ENCODE measurements around the gene MYMK. TPM values are rescaled to one million over a fixed set of nuclear protein-coding genes. Genes with fewer than 3 reads are reported as not detected.

The MYMK gene
- total RNA-seq, 1 donor from 2014 or later, result not detected

GRCh38 chr9:133561976-133562554, 37.3 kb upstream of the MYMK start:
- peaks cover 19% of the 10 kb centered on the region for H3K27me3 ChIP-seq (ENCODE audit: control insufficient read depth, insufficient read depth, low read length)
- DNase-seq (ENCODE audit: low read depth), result no peak
- no peaks in the 10 kb centered on the region for H3K36me3 ChIP-seq (ENCODE audit: control insufficient read depth, insufficient read depth, low read length)
- no peak for TF ChIP-seq CTCF (IDR thresholded peaks at IDR 0.05; ENCODE audit: insufficient read depth, low read length, poor library complexity, severe bottlenecking)
- no peak overlapping the region for H3K4me3 ChIP-seq (ENCODE audit: low read depth, low read length)

- Histone ChIP-seq H3K4me3 (ENCODE audit: low read depth, low read length) (no peak overlapping the region), H3K27me3 (ENCODE audit: control insufficient read depth, insufficient read depth, low read length) (peaks cover 17% of the 10 kb centered on the region), H3K36me3 (ENCODE audit: control insufficient read depth, insufficient read depth, low read length) (no peaks in the 10 kb centered on the region)
- no peak for TF ChIP-seq CTCF (IDR thresholded peaks at IDR 0.05; ENCODE audit: insufficient read depth, low read length, poor library complexity, severe bottlenecking)
- DNase-seq (ENCODE audit: low read depth), result no peak
Observed at GRCh38 chr9:133560944-133561343, 36.2 kb upstream of the MYMK start.

- no peak overlapping the region for H3K4me3 ChIP-seq (ENCODE audit: low read depth, low read length)
- no peaks in the 10 kb centered on the region for H3K36me3 ChIP-seq (ENCODE audit: control insufficient read depth, insufficient read depth, low read length)
- H3K27me3 ChIP-seq (ENCODE audit: control insufficient read depth, insufficient read depth, low read length), result peaks cover 10% of the 10 kb centered on the region
- no peak for DNase-seq (ENCODE audit: low read depth)
- TF ChIP-seq CTCF (IDR thresholded peaks at IDR 0.05; ENCODE audit: insufficient read depth, low read length, poor library complexity, severe bottlenecking), result no peak
Observed at GRCh38 chr9:133560311-133560710, 35.6 kb upstream of the MYMK start.

- no peak for TF ChIP-seq CTCF (IDR thresholded peaks at IDR 0.05; ENCODE audit: insufficient read depth, low read length, poor library complexity, severe bottlenecking)
- no peaks in the 10 kb centered on the region for H3K36me3 ChIP-seq (ENCODE audit: control insufficient read depth, insufficient read depth, low read length)
- H3K27me3 ChIP-seq (ENCODE audit: control insufficient read depth, insufficient read depth, low read length), result peaks cover 3% of the 10 kb centered on the region
- DNase-seq (ENCODE audit: low read depth), result no peak
- H3K4me3 ChIP-seq (ENCODE audit: low read depth, low read length), result no peak overlapping the region
Observed at GRCh38 chr9:133558191-133559126, 33.7 kb upstream of the MYMK start.

- Histone ChIP-seq H3K27me3 (ENCODE audit: control insufficient read depth, insufficient read depth, low read length) (no peaks in the 10 kb centered on the region), H3K36me3 (ENCODE audit: control insufficient read depth, insufficient read depth, low read length) (no peaks in the 10 kb centered on the region), H3K4me3 (ENCODE audit: low read depth, low read length) (no peak overlapping the region)
- no peak for DNase-seq (ENCODE audit: low read depth)
- no peak for TF ChIP-seq CTCF (IDR thresholded peaks at IDR 0.05; ENCODE audit: insufficient read depth, low read length, poor library complexity, severe bottlenecking)
Observed at GRCh38 chr9:133557581-133557980, 32.8 kb upstream of the MYMK start.
